ENCODE data around the gene CLNK. TPM values are rescaled to one million over a fixed set of nuclear protein-coding genes. Genes with fewer than 3 reads are reported as not detected.
"Not testable (repeated sequence)": the region's sequence is repeated elsewhere in the genome, so short reads cannot be mapped to it uniquely, and the experiment has no call there.

Gene CLNK
- total RNA-seq, 1 donor, result 0.27 TPM

- no peak for DNase-seq (ENCODE audit: low read depth in 2 of 3, low spot score in 2 of 3)
Observed at GRCh38 chr4:10620935-10621488, 63.6 kb downstream of the CLNK start.

GRCh38 chr4:10619855-10620254 lies 64.7 kb downstream of the CLNK start:
- DNase-seq (ENCODE audit: low read depth in 2 of 3, low spot score in 2 of 3), result no peak

- peak in 2 of 3 donors; percentile 43 to 85 for DNase-seq (ENCODE audit: low read depth in 2 of 3, low spot score in 2 of 3)
Observed at GRCh38 chr4:10619220-10619619, 65.3 kb downstream of the CLNK start.

GRCh38 chr4:10614926-10615325 lies 69.6 kb downstream of the CLNK start:
- not testable (repeated sequence) for DNase-seq (ENCODE audit: low read depth in 2 of 3, low spot score in 2 of 3)

GRCh38 chr4:10613926-10614478 lies 70.6 kb downstream of the CLNK start:
- no peak for DNase-seq (ENCODE audit: low read depth in 2 of 3, low spot score in 2 of 3)

GRCh38 chr4:10612476-10612875 lies 72.1 kb downstream of the CLNK start:
- no peak for DNase-seq (ENCODE audit: low read depth in 2 of 3, low spot score in 2 of 3)

GRCh38 chr4:10611673-10612072 lies 72.9 kb downstream of the CLNK start:
- no peak for DNase-seq (ENCODE audit: low read depth in 2 of 3, low spot score in 2 of 3)

GRCh38 chr4:10608501-10609219 lies 75.9 kb downstream of the CLNK start:
- DNase-seq (ENCODE audit: low read depth in 2 of 3, low spot score in 2 of 3), result no peak

- DNase-seq (ENCODE audit: low read depth in 2 of 3, low spot score in 2 of 3), result no peak
Observed at GRCh38 chr4:10607206-10607605, 77.4 kb downstream of the CLNK start.

GRCh38 chr4:10606483-10607155 lies 77.9 kb downstream of the CLNK start:
- DNase-seq (ENCODE audit: low read depth in 2 of 3, low spot score in 2 of 3), result no peak

GRCh38 chr4:10605746-10606482 lies 78.7 kb downstream of the CLNK start:
- no peak for DNase-seq (ENCODE audit: low read depth in 2 of 3, low spot score in 2 of 3)

- DNase-seq (ENCODE audit: low read depth in 2 of 3, low spot score in 2 of 3), result no peak
Observed at GRCh38 chr4:10605031-10605430, 79.5 kb downstream of the CLNK start.

- no peak for DNase-seq (ENCODE audit: low read depth in 2 of 3, low spot score in 2 of 3)
Observed at GRCh38 chr4:10599574-10599973, 85.0 kb downstream of the CLNK start.

GRCh38 chr4:10598829-10599228 lies 85.7 kb downstream of the CLNK start:
- DNase-seq (ENCODE audit: low read depth in 2 of 3, low spot score in 2 of 3), result peak in 1 of 3 donors; percentile 33

GRCh38 chr4:10596586-10597290 lies 87.8 kb downstream of the CLNK start:
- no peak for DNase-seq (ENCODE audit: low read depth in 2 of 3, low spot score in 2 of 3)

- DNase-seq (ENCODE audit: low read depth in 2 of 3, low spot score in 2 of 3), result no peak
Observed at GRCh38 chr4:10593130-10593529, 91.4 kb downstream of the CLNK start.

GRCh38 chr4:10590896-10591295 lies 93.7 kb downstream of the CLNK start:
- DNase-seq (ENCODE audit: low read depth in 2 of 3, low spot score in 2 of 3), result no peak

- peak in 1 of 3 donors; percentile 42 for DNase-seq (ENCODE audit: low read depth in 2 of 3, low spot score in 2 of 3)
Observed at GRCh38 chr4:10589799-10590198, 94.8 kb downstream of the CLNK start.

GRCh38 chr4:10589321-10589720 lies 95.2 kb downstream of the CLNK start:
- DNase-seq (ENCODE audit: low read depth in 2 of 3, low spot score in 2 of 3), result no peak

- peak in 2 of 3 donors; percentile 48 to 90 for DNase-seq (ENCODE audit: low read depth in 2 of 3, low spot score in 2 of 3)
Observed at GRCh38 chr4:10587697-10588096, 96.9 kb downstream of the CLNK start.

Data from hematopoietic multipotent progenitor cell (in vitro differentiated cells).